ENCODE measurements around the gene CBLL1. TPM values are rescaled to one million over a fixed set of nuclear protein-coding genes. Genes with fewer than 3 reads are reported as not detected.

CBLL1 gene
- total and polyA plus RNA-seq, 2 of the 13 experiments (the other 11 are each of a cell fraction or from before 2014, with no cell fraction given), result 8.8 to 10.5 TPM

- TF ChIP-seq NFYB (CRISPR knock-in tag; IDR thresholded peaks at IDR 0.05) (no peak), KAT7 (CRISPR knock-in tag; IDR thresholded peaks at IDR 0.05; ENCODE audit: borderline replicate concordance) (0 out of 2 replicates have a peak, but pooled peaks have one; percentile 33), HIVEP1 (CRISPR knock-in tag; IDR thresholded peaks at IDR 0.05) (no peak), TRAFD1 (CRISPR knock-in tag; IDR thresholded peaks at IDR 0.05; ENCODE audit: borderline replicate concordance) (no peak), GTF2F1 (IDR thresholded peaks at IDR 0.05; ENCODE audit: low read length) (no peak), ONECUT2 (CRISPR knock-in tag; IDR thresholded peaks at IDR 0.05) (no peak), ZNF616 (CRISPR knock-in tag; IDR thresholded peaks at IDR 0.05; ENCODE audit: low read depth) (no peak), ZNF274 (CRISPR knock-in tag; IDR thresholded peaks at IDR 0.05) (no peak), ZBTB39 (CRISPR knock-in tag; IDR thresholded peaks at IDR 0.05) (no peak; the same call in 1 of the 2 replicates), SNAPC5 (CRISPR knock-in tag; IDR thresholded peaks at IDR 0.05; ENCODE audit: borderline replicate concordance) (no peak; the same call in 1 of the 2 replicates), CREB1 (IDR thresholded peaks at IDR 0.05) (peak; percentile 39; the same call in 1 of the 2 replicates), CREB1 (CRISPR knock-in tag; IDR thresholded peaks at IDR 0.05) (peak; percentile 87), SP140L (CRISPR knock-in tag; IDR thresholded peaks at IDR 0.05; ENCODE audit: borderline replicate concordance) (no peak), AGO2 (optimal IDR thresholded peaks at IDR 0.05; ENCODE audit: low read depth, low read length) (no peak), PHF8 (CRISPR knock-in tag; IDR thresholded peaks at IDR 0.05) (peak; percentile 49), ZNF709 (CRISPR knock-in tag; IDR thresholded peaks at IDR 0.05) (peak; percentile 72; the same call in 1 of the 2 replicates), HNRNPK (IDR thresholded peaks at IDR 0.05; ENCODE audit: low read depth, low read length, poor library complexity, severe bottlenecking) (no peak), NFAT5 (CRISPR knock-in tag; IDR thresholded peaks at IDR 0.05) (no peak), ZNF329 (CRISPR knock-in tag; IDR thresholded peaks at IDR 0.05; ENCODE audit: low read depth) (peak; percentile 39; the same call in 1 of the 2 replicates), ZNF564 (CRISPR knock-in tag; IDR thresholded peaks at IDR 0.05) (0 out of 2 replicates have a peak, but pooled peaks have one; percentile 42), U2AF2 (IDR thresholded peaks at IDR 0.05; ENCODE audit: low read depth, low read length) (no peak), ZNF292 (CRISPR knock-in tag; IDR thresholded peaks at IDR 0.05; ENCODE audit: borderline replicate concordance, low read depth) (peak; percentile 84; the same call in 1 of the 2 replicates), ZNF121 (CRISPR knock-in tag; IDR thresholded peaks at IDR 0.05) (no peak)
These were observed 35.7 kb downstream of the CBLL1 start (continued) for GRCh38 chr7:107779647-107780099.

All from HepG2 (cell line).